Body of pancreas (tissue), 4 donors: ENCODE results near the gene BPTF.
"Not testable (repeated sequence)": the region's sequence is repeated elsewhere in the genome, so short reads cannot be mapped to it uniquely, and the experiment has no call there.

Experiments
- CTCF ChIP-seq, 7 experiments: fragments of 450-650 bp in 4 of 7; fragments of 200-600 bp in 3 of 7; sonication (generic) in 3 of 7; IDR thresholded peaks; one replicate each; pipeline ENCODE4 v1.5.1; 2016 to 2019; ENCODE audit warnings: antibody characterized with exemption in 7 of 7
- POLR2A ChIP-seq, 3 donors: fragments of 450-650 bp; IDR thresholded peaks; one replicate each; pipeline ENCODE4 v1.6.1; 2016; ENCODE audit warnings: antibody characterized with exemption in 3 of 3, mild to moderate bottlenecking in 2 of 3

- not testable (repeated sequence) for TF ChIP-seq CTCF, POLR2A (IDR thresholded peaks at IDR 0.05)
Observed at GRCh38 chr17:67960276-67960675, 135.0 kb downstream of the BPTF start.
